Neuronal stem cell (in vitro differentiated cells): ENCODE data around the gene TEX54.

Experiments
- DNase-seq: peaks from one replicate; pipeline ENCODE4 v3.0.0-alpha.2; 2013; ENCODE audit warnings: low spot score
- H2AFZ ChIP-seq: one replicate; pipeline ENCODE4 v1.6.1; 2013; ENCODE audit warnings: mild to moderate bottlenecking, low read length, inconsistent platforms
- H2AK5ac ChIP-seq: 2 replicates; pipeline ENCODE4 v1.6.1; 2013; ENCODE audit warnings: low read depth, mild to moderate bottlenecking, inconsistent platforms, low read length, moderate library complexity, mixed read lengths
- H2BK120ac ChIP-seq: 2 replicates; pipeline ENCODE4 v1.6.1; 2013; ENCODE audit warnings: low read depth, mild to moderate bottlenecking, inconsistent platforms, low read length, moderate library complexity, mixed read lengths
- H2BK12ac ChIP-seq: one replicate; pipeline ENCODE4 v1.6.1; 2013; ENCODE audit warnings: low read length, inconsistent platforms
- H2BK15ac ChIP-seq: 2 replicates; pipeline ENCODE4 v1.6.1; 2013; ENCODE audit warnings: mild to moderate bottlenecking, low read length, inconsistent platforms, mixed read lengths
- H2BK5ac ChIP-seq: one replicate; pipeline ENCODE4 v1.6.1; 2013; ENCODE audit warnings: inconsistent platforms, mild to moderate bottlenecking, low read length, moderate library complexity
- H3K14ac ChIP-seq: one replicate; pipeline ENCODE4 v1.6.1; 2013; ENCODE audit warnings: low read length, inconsistent platforms
- H3K18ac ChIP-seq: 2 replicates; pipeline ENCODE4 v1.6.1; 2013; ENCODE audit warnings: low read length, inconsistent platforms
- H3K23ac ChIP-seq: 2 replicates; pipeline ENCODE4 v1.6.1; 2013; ENCODE audit warnings: low read depth, mild to moderate bottlenecking, mixed read lengths, low read length, inconsistent platforms; ENCODE audit not compliant: poor library complexity
- H3K27ac ChIP-seq: replicated peaks from 3 replicates; pipeline ENCODE4 v1.5.1; 2013; ENCODE audit warnings: low read length, inconsistent platforms
- H3K27me3 ChIP-seq, 3 experiments: 2 replicates each; pipeline ENCODE4 v1.6.1; 2013; ENCODE audit warnings: low read length in 3 of 3, mild to moderate bottlenecking in 2 of 3, inconsistent platforms in 1 of 3, low read depth in 1 of 3, mixed read lengths in 1 of 3, moderate library complexity in 1 of 3; ENCODE audit not compliant: control insufficient read depth in 3 of 3, insufficient read depth in 3 of 3
- H3K36me3 ChIP-seq, 2 donors: replicated peaks in 1 of 2; 2 replicates each; pipeline ENCODE4 v1.6.1; 2013; ENCODE audit warnings: low read length in 2 of 2; ENCODE audit not compliant: control insufficient read depth in 2 of 2, insufficient read depth in 2 of 2
- H3K4ac ChIP-seq: 2 replicates; pipeline ENCODE4 v1.6.1; 2013; ENCODE audit warnings: inconsistent platforms, mild to moderate bottlenecking, low read length, moderate library complexity
- H3K4me1 ChIP-seq, 2 donors: 1 replicate in 1 of 2; 2 replicates in 1 of 2; pipeline ENCODE4 v1.6.1; 2013; ENCODE audit warnings: low read length in 2 of 2, low read depth in 1 of 2; ENCODE audit not compliant: control insufficient read depth in 2 of 2, insufficient read depth in 1 of 2
- H3K4me2 ChIP-seq: one replicate; pipeline ENCODE4 v1.6.1; 2013; ENCODE audit warnings: mild to moderate bottlenecking, low read length, inconsistent platforms; ENCODE audit not compliant: insufficient read depth, poor library complexity, severe bottlenecking
- H3K4me3 ChIP-seq, 2 donors: 2 replicates each; pipeline ENCODE4 v1.5.1; 2013; ENCODE audit warnings: low read length in 2 of 2, mild to moderate bottlenecking in 2 of 2, inconsistent platforms in 1 of 2, moderate library complexity in 1 of 2
- H3K79me1 ChIP-seq: one replicate; pipeline ENCODE4 v1.6.1; 2013; ENCODE audit warnings: low read depth, mild to moderate bottlenecking, inconsistent platforms, low read length, moderate library complexity
- H3K9ac ChIP-seq: one replicate; pipeline ENCODE4 v1.6.1; 2013; ENCODE audit warnings: mild to moderate bottlenecking, low read depth, low read length, inconsistent platforms; ENCODE audit not compliant: poor library complexity
- H3K9me3 ChIP-seq, 2 donors: replicated peaks in 1 of 2; 2 replicates each; pipeline versions ENCODE3 to v1.6.1; 2013; ENCODE audit warnings: low read length in 2 of 2, mild to moderate bottlenecking in 2 of 2, inconsistent platforms in 1 of 2, low read depth in 1 of 2, mixed read lengths in 1 of 2, moderate library complexity in 1 of 2; ENCODE audit not compliant: control insufficient read depth in 2 of 2, insufficient read depth in 1 of 2
- H4K8ac ChIP-seq: one replicate; pipeline ENCODE4 v1.6.1; 2013; ENCODE audit warnings: low read depth, mild to moderate bottlenecking, inconsistent platforms, low read length, moderate library complexity
- H4K91ac ChIP-seq: one replicate; pipeline ENCODE4 v1.6.1; 2013; ENCODE audit warnings: low read length, low read depth, mild to moderate bottlenecking, inconsistent platforms; ENCODE audit not compliant: poor library complexity
- WGBS, 2 donors: extraction: QIAGEN DNeasy Blood & Tissue Kit; methylation state at CpG; one replicate each; pipeline ENCODE4 v1.1.7; 2013; ENCODE audit warnings: missing lambda C conversion rate in 2 of 2, mixed read lengths in 1 of 2; ENCODE audit not compliant: insufficient read length in 2 of 2, insufficient replicate concordance in 1 of 2; ENCODE audit errors: extremely low coverage in 2 of 2; 5-methylcytosine and 5-hydroxymethylcytosine counted together

Gene TEX54

GRCh38 chr11:62791501-62792201 lies 41.0 kb downstream of the TEX54 start, which contains the start of gene TMEM223:
Gene TMEM223, minus strand, starts transcription at chr11:62792006. Its CDS starts 12 bp downstream, at chr11:62791994.
- Histone ChIP-seq H2BK12ac (peak within 1 kb of the TSS; percentile 33), H3K27me3 (no peaks in the 10 kb centered on the region), H2BK15ac (no peak within 1 kb of the TSS), H3K27ac (peak within 1 kb of the TSS; percentile 55), H3K4ac (no peak within 1 kb of the TSS), H3K14ac (peak within 1 kb of the TSS; percentile 73), H3K36me3 (peaks cover 35 to 83% of the 10 kb centered on the region in 2 donors), H2AK5ac (peak within 1 kb of the TSS; percentile 77), H3K79me1 (peaks cover 4% of the 10 kb centered on the region), H3K23ac (peak within 1 kb of the TSS; percentile 94), H3K18ac (peak within 1 kb of the TSS; percentile 97), H3K4me2 (peak within 1 kb of the TSS; percentile 89), H2AFZ (peak within 1 kb of the TSS; percentile 88), H2BK5ac (no peak within 1 kb of the TSS), H4K8ac (no peak within 1 kb of the TSS), H2BK120ac (no peak within 1 kb of the TSS), H3K9ac (peak within 1 kb of the TSS; percentile 97), H3K4me1 (peaks cover 5 to 12% of the 10 kb centered on the region in 2 donors), H4K91ac (peak within 1 kb of the TSS; percentile 90), H3K4me3 (peak within 1 kb of the TSS; percentile 88 to 91), H3K9me3 (no peaks in the 10 kb centered on the region)
- DNase-seq: peak; percentile 66
- no CpG with 5 or more reads among the region's 58 CpGs for WGBS, 2 donors

- H2BK120ac ChIP-seq: no peak overlapping the region
- H3K27me3 ChIP-seq: no peaks in the 10 kb centered on the region
- no peak overlapping the region for H2BK15ac ChIP-seq
- no CpG with 5 or more reads among the region's 3 CpGs for WGBS, 2 donors
- H3K18ac ChIP-seq: no peak overlapping the region
- no peak overlapping the region for H2BK12ac ChIP-seq
- H3K79me1 ChIP-seq: peaks cover 4% of the 10 kb centered on the region
- no peak overlapping the region for H3K4me2 ChIP-seq
- no peak overlapping the region for H4K91ac ChIP-seq
- H2AK5ac ChIP-seq: no peak overlapping the region
- no peak overlapping the region for H2BK5ac ChIP-seq
- H3K23ac ChIP-seq: no peak overlapping the region
- H3K4me3 ChIP-seq: peak overlapping the region in 1 of 2 donors; percentile 4
- H3K9ac ChIP-seq: no peak overlapping the region
- no peak overlapping the region for H3K27ac ChIP-seq
- no peak overlapping the region for H3K4ac ChIP-seq
- H3K4me1 ChIP-seq: peaks cover 8 to 12% of the 10 kb centered on the region in 2 donors
- H2AFZ ChIP-seq: no peak overlapping the region
- H3K9me3 ChIP-seq: no peaks in the 10 kb centered on the region
- DNase-seq: no peak
- H4K8ac ChIP-seq: no peak overlapping the region
- no peak overlapping the region for H3K14ac ChIP-seq
- H3K36me3 ChIP-seq: peaks cover 22 to 80% of the 10 kb centered on the region in 2 donors
These were observed 43.1 kb downstream of the TEX54 start for GRCh38 chr11:62789576-62789975.

GRCh38 chr11:62788991-62789390 lies 43.6 kb downstream of the TEX54 start:
- no CpG with 5 or more reads among the region's 5 CpGs for WGBS, 2 donors
- Histone ChIP-seq H3K14ac (no peak overlapping the region), H3K18ac (no peak overlapping the region), H2AK5ac (no peak overlapping the region), H4K8ac (no peak overlapping the region), H2BK15ac (no peak overlapping the region), H2AFZ (no peak overlapping the region), H3K36me3 (peaks cover 19 to 77% of the 10 kb centered on the region in 2 donors), H2BK12ac (no peak overlapping the region), H3K27me3 (no peaks in the 10 kb centered on the region), H3K27ac (no peak overlapping the region), H2BK5ac (no peak overlapping the region), H3K9ac (no peak overlapping the region), H3K79me1 (peaks cover 4% of the 10 kb centered on the region), H3K4me2 (no peak overlapping the region), H4K91ac (no peak overlapping the region), H3K9me3 (no peaks in the 10 kb centered on the region), H2BK120ac (no peak overlapping the region), H3K23ac (no peak overlapping the region), H3K4me1 (peaks cover 8 to 12% of the 10 kb centered on the region in 2 donors), H3K4ac (no peak overlapping the region), H3K4me3 (peak overlapping the region in 1 of 2 donors; percentile 13)
- DNase-seq: no peak

- peaks cover 20 to 75% of the 10 kb centered on the region in 2 donors for H3K36me3 ChIP-seq
- H3K27me3 ChIP-seq: no peaks in the 10 kb centered on the region
- H2BK5ac ChIP-seq: peak within 1 kb of the TSS; percentile 30
- H3K9me3 ChIP-seq: no peaks in the 10 kb centered on the region
- peak within 1 kb of the TSS; percentile 87 for H2AFZ ChIP-seq
- H3K14ac ChIP-seq: peak within 1 kb of the TSS; percentile 89
- peak within 1 kb of the TSS; percentile 93 for H3K23ac ChIP-seq
- no peak within 1 kb of the TSS for H2BK12ac ChIP-seq
- H3K4me3 ChIP-seq: peak within 1 kb of the TSS; percentile 84 to 96
- peak within 1 kb of the TSS; percentile 91 for H3K18ac ChIP-seq
- H3K4ac ChIP-seq: no peak within 1 kb of the TSS
- H3K9ac ChIP-seq: peak within 1 kb of the TSS; percentile 97
- peaks cover 6 to 10% of the 10 kb centered on the region in 2 donors for H3K4me1 ChIP-seq
- H3K27ac ChIP-seq: peak within 1 kb of the TSS; percentile 81
- H2BK15ac ChIP-seq: no peak within 1 kb of the TSS
- H3K4me2 ChIP-seq: peak within 1 kb of the TSS; percentile 64
- DNase-seq: peak; percentile 97
- H2AK5ac ChIP-seq: peak within 1 kb of the TSS; percentile 74
- no CpG with 5 or more reads among the region's 88 CpGs for WGBS, 2 donors
- H3K79me1 ChIP-seq: peaks cover 4% of the 10 kb centered on the region
- no peak within 1 kb of the TSS for H2BK120ac ChIP-seq
- no peak within 1 kb of the TSS for H4K8ac ChIP-seq
- H4K91ac ChIP-seq: no peak within 1 kb of the TSS
These were observed 45.5 kb downstream of the TEX54 start, which contains the start of gene TMEM179B for GRCh38 chr11:62787005-62787759. Gene TMEM179B, plus strand, starts transcription at chr11:62787402. Its CDS starts 30 bp downstream, at chr11:62787432.
